HEK293 (cell line): ENCODE data around the gene EHD1.

Experiments used
- GLI4 ChIP-seq: fragments of 450-650 bp; formaldehyde crosslinking; IDR thresholded peaks from 2 replicates; pipeline ENCODE4 v1.5.1; 2016; ENCODE audit warnings: missing biosample characterization, missing genetic modification characterization
- IKZF3 ChIP-seq: fragments of 450-650 bp; IDR thresholded peaks from 2 replicates; pipeline ENCODE4 v1.5.0; 2018; ENCODE audit warnings: missing biosample characterization, mild to moderate bottlenecking, missing genetic modification characterization, moderate library complexity
- KLF1 ChIP-seq: fragments of 450-650 bp; formaldehyde crosslinking; IDR thresholded peaks from 2 replicates; pipeline ENCODE4 v1.5.1; 2016; ENCODE audit warnings: missing biosample characterization, missing genetic modification characterization
- KLF10 ChIP-seq: fragments of 450-650 bp; IDR thresholded peaks from 2 replicates; pipeline ENCODE4 v1.5.1; 2018; ENCODE audit warnings: missing biosample characterization, mild to moderate bottlenecking, missing genetic modification characterization
- KLF17 ChIP-seq: fragments of 450-650 bp; formaldehyde crosslinking; IDR thresholded peaks from 2 replicates; pipeline ENCODE4 v1.5.1; 2016; ENCODE audit warnings: missing biosample characterization, missing genetic modification characterization
- KLF7 ChIP-seq: fragments of 450-650 bp; formaldehyde crosslinking; IDR thresholded peaks from 2 replicates; pipeline ENCODE4 v1.5.1; 2016; ENCODE audit warnings: missing biosample characterization, missing genetic modification characterization, borderline replicate concordance
- KLF9 ChIP-seq: fragments of 450-650 bp; formaldehyde crosslinking; IDR thresholded peaks from 2 replicates; pipeline ENCODE4 v1.5.1; 2016; ENCODE audit warnings: missing biosample characterization, missing genetic modification characterization, low read depth
- MZF1 ChIP-seq: fragments of 450-650 bp; formaldehyde crosslinking; IDR thresholded peaks from 2 replicates; pipeline ENCODE4 v1.5.1; 2017; ENCODE audit warnings: missing biosample characterization, missing genetic modification characterization, borderline replicate concordance
- OSR2 ChIP-seq: fragments of 450-650 bp; formaldehyde crosslinking; IDR thresholded peaks from 2 replicates; pipeline ENCODE4 v1.5.1; 2016; ENCODE audit warnings: missing biosample characterization, missing genetic modification characterization
- PRDM10 ChIP-seq: fragments of 450-650 bp; formaldehyde crosslinking; IDR thresholded peaks from 2 replicates; pipeline ENCODE4 v1.5.1; 2016; ENCODE audit warnings: missing biosample characterization, missing genetic modification characterization
- SP3 ChIP-seq: fragments of 450-650 bp; formaldehyde crosslinking; IDR thresholded peaks from 2 replicates; pipeline ENCODE4 v1.5.1; 2016; ENCODE audit warnings: missing biosample characterization, missing genetic modification characterization
- ZBTB11 ChIP-seq: fragments of 450-650 bp; formaldehyde crosslinking; conservative IDR thresholded peaks from 2 replicates; pipeline ENCODE4 v1.5.1; 2016; ENCODE audit warnings: low read depth, missing biosample characterization, missing genetic modification characterization
- ZBTB17 ChIP-seq: fragments of 450-650 bp; formaldehyde crosslinking; IDR thresholded peaks from 2 replicates; pipeline ENCODE4 v1.5.1; 2016; ENCODE audit warnings: missing biosample characterization, missing genetic modification characterization
- ZBTB48 ChIP-seq: fragments of 450-650 bp; formaldehyde crosslinking; IDR thresholded peaks from 2 replicates; pipeline ENCODE4 v1.5.1; 2016; ENCODE audit warnings: missing biosample characterization, missing genetic modification characterization
- ZFP37 ChIP-seq: fragments of 450-650 bp; formaldehyde crosslinking; IDR thresholded peaks from 2 replicates; pipeline ENCODE4 v1.5.1; 2016; ENCODE audit warnings: missing biosample characterization, missing genetic modification characterization
- ZFP69B ChIP-seq: fragments of 450-650 bp; formaldehyde crosslinking; IDR thresholded peaks from 2 replicates; pipeline ENCODE4 v1.5.1; 2016; ENCODE audit warnings: missing biosample characterization, missing genetic modification characterization
- ZNF114 ChIP-seq: fragments of 450-650 bp; formaldehyde crosslinking; IDR thresholded peaks from 2 replicates; pipeline ENCODE4 v1.5.0; 2017; ENCODE audit warnings: missing biosample characterization, missing genetic modification characterization
- ZNF138 ChIP-seq: fragments of 450-650 bp; formaldehyde crosslinking; IDR thresholded peaks from 2 replicates; pipeline ENCODE4 v1.5.1; 2016; ENCODE audit warnings: missing biosample characterization, missing genetic modification characterization, borderline replicate concordance
- ZNF341 ChIP-seq: fragments of 450-650 bp; formaldehyde crosslinking; IDR thresholded peaks from 2 replicates; pipeline ENCODE4; 2016; ENCODE audit warnings: low read depth, missing biosample characterization, missing genetic modification characterization
- ZNF354C ChIP-seq: fragments of 450-650 bp; formaldehyde crosslinking; IDR thresholded peaks from 2 replicates; pipeline ENCODE4 v1.5.1; 2016; ENCODE audit warnings: missing biosample characterization, missing genetic modification characterization, low read depth, borderline replicate concordance
- ZNF366 ChIP-seq: fragments of 450-650 bp; formaldehyde crosslinking; conservative IDR thresholded peaks from 2 replicates; pipeline ENCODE4 v1.5.1; 2016; ENCODE audit warnings: missing biosample characterization, missing genetic modification characterization
- ZNF394 ChIP-seq: fragments of 450-650 bp; formaldehyde crosslinking; IDR thresholded peaks from 2 replicates; pipeline ENCODE4 v1.5.1; 2016; ENCODE audit warnings: missing biosample characterization, missing genetic modification characterization, mild to moderate bottlenecking, moderate library complexity, borderline replicate concordance
- ZNF449 ChIP-seq: fragments of 450-650 bp; formaldehyde crosslinking; IDR thresholded peaks from 2 replicates; pipeline ENCODE4 v1.5.1; 2017; ENCODE audit warnings: missing biosample characterization, mild to moderate bottlenecking, missing genetic modification characterization, moderate library complexity
- ZNF501 ChIP-seq: fragments of 450-650 bp; formaldehyde crosslinking; IDR thresholded peaks from 2 replicates; pipeline ENCODE4 v1.5.1; 2016; ENCODE audit warnings: missing biosample characterization, missing genetic modification characterization
- ZNF621 ChIP-seq: fragments of 450-650 bp; formaldehyde crosslinking; IDR thresholded peaks from 2 replicates; pipeline ENCODE4 v1.5.1; 2017; ENCODE audit warnings: missing biosample characterization, missing genetic modification characterization
- ZNF692 ChIP-seq: fragments of 450-650 bp; formaldehyde crosslinking; IDR thresholded peaks from 2 replicates; pipeline ENCODE4 v1.5.1; 2016; ENCODE audit warnings: missing biosample characterization, missing genetic modification characterization
- ZNF792 ChIP-seq: fragments of 450-650 bp; formaldehyde crosslinking; IDR thresholded peaks from 2 replicates; pipeline ENCODE4 v1.5.1; 2016; ENCODE audit warnings: missing biosample characterization, missing genetic modification characterization
- ZNF830 ChIP-seq: fragments of 450-650 bp; IDR thresholded peaks from 2 replicates; pipeline ENCODE4 v1.5.0; 2018; ENCODE audit warnings: missing biosample characterization, missing genetic modification characterization, low read depth, mild to moderate bottlenecking, moderate library complexity

The EHD1 gene

GRCh38 chr11:64916775-64917662 lies 38.6 kb upstream of the EHD1 start, which contains the start of gene ATG2A (continued):
- TF ChIP-seq KLF7 (no peak), ZFP69B (tag by site-specific recombination) (peak; percentile 80), ZBTB11 (no peak), ZBTB17 (0 out of 2 replicates have a peak, but pooled peaks have one; percentile 57), ZNF501 (peak; percentile 84), IKZF3 (peak; percentile 75), ZNF354C (tag by site-specific recombination) (no peak), ZNF138 (no peak), ZBTB48 (tag by site-specific recombination) (peak; percentile 8; the same call in 1 of the 2 replicates), GLI4 (tag by site-specific recombination) (0 out of 2 replicates have a peak, but pooled peaks have one; percentile 30), KLF17 (tag by site-specific recombination) (peak; percentile 71), MZF1 (no peak), PRDM10 (tag by site-specific recombination) (0 out of 2 replicates have a peak, but pooled peaks have one; percentile 22), ZNF366 (tag by site-specific recombination) (0 out of 2 replicates have a peak, but pooled peaks have one; percentile 25), ZNF341 (tag by site-specific recombination) (peak; percentile 94), ZFP37 (peak; percentile 78), OSR2 (tag by site-specific recombination) (no peak; the same call in 1 of the 2 replicates), KLF10 (tag by site-specific recombination) (peak; percentile 96), KLF9 (tag by site-specific recombination) (peak; percentile 70; the same call in 1 of the 2 replicates), ZNF394 (tag by site-specific recombination) (peak; percentile 63; the same call in 1 of the 2 replicates), SP3 (tag by site-specific recombination) (peak; percentile 90), ZNF114 (no peak), KLF1 (tag by site-specific recombination) (peak; percentile 74), ZNF621 (tag by site-specific recombination) (no peak), ZNF449 (tag by site-specific recombination) (peak; percentile 62; the same call in 1 of the 2 replicates), ZNF692 (tag by site-specific recombination) (peak; percentile 88), ZNF830 (tag by site-specific recombination) (no peak), ZNF792 (tag by site-specific recombination) (no peak)
